Left lung (tissue), 10 donors: ENCODE measurements around the gene KATNAL2. TPM values are rescaled to one million over a fixed set of nuclear protein-coding genes. Genes with fewer than 3 reads are reported as not detected.

Source experiments
- ATAC-seq: fragments of 200-7000 bp; cut with Tn5 transposase; one replicate; pipeline ENCODE4 v1.9.1; 2020; ENCODE audit warnings: moderate library complexity
- DNase-seq, 4 donors: peaks; one replicate each; pipeline ENCODE4 v3.0.0-alpha.2; 2013 to 2020
- H3K27ac ChIP-seq, 2 donors: fragments of 200-600 bp; sonication (generic) in 1 of 2; one replicate each; pipeline versions ENCODE4 v1.5.0 to v1.8.0; 2020 to 2021
- H3K27me3 ChIP-seq, 2 donors: fragments of 200-600 bp; sonication (generic) in 1 of 2; one replicate each; pipeline versions ENCODE4 v1.5.0 to v1.8.0; 2020 to 2021
- H3K36me3 ChIP-seq, 2 donors: fragments of 200-600 bp; sonication (generic) in 1 of 2; one replicate each; pipeline versions ENCODE4 v1.5.0 to v1.8.0; 2020 to 2021
- H3K4me1 ChIP-seq, 2 donors: fragments of 200-600 bp; one replicate each; pipeline ENCODE4 v1.8.0; 2021
- H3K4me3 ChIP-seq, 2 donors: fragments of 200-600 bp; sonication (generic) in 1 of 2; one replicate each; pipeline versions ENCODE4 v1.5.0 to v1.8.0; 2020 to 2021; ENCODE audit warnings: mild to moderate bottlenecking in 1 of 2
- H3K9me3 ChIP-seq, 2 donors: fragments of 200-600 bp; sonication (generic) in 1 of 2; one replicate each; pipeline versions ENCODE4 v1.5.0 to v1.8.0; 2020 to 2021
- CTCF ChIP-seq, 2 donors: fragments of 200-600 bp; sonication (generic) in 1 of 2; IDR thresholded peaks; one replicate each; pipeline versions ENCODE4 v1.5.0 to v1.8.0; 2021; ENCODE audit warnings: antibody characterized with exemption in 2 of 2
- intact Hi-C, 2 donors: fragments of 100-400 bp; cut with DNase I; formaldehyde crosslinking; loops; one replicate each; pipeline versions ENCODE4 v1.11.2 to v1.14.2; 2022
- polyA plus RNA-seq, 6 donors: library from polyadenylated mRNA; unstranded; fragments of 120-200 nt; gene quantifications; one replicate each; pipeline ENCODE4 v1.2.1, GENCODE V29; 2013; ENCODE audit not compliant: insufficient read length in 6 of 6
- total RNA-seq, 2 donors: library from RNA; stranded (reverse); fragmentation: NEBNext Ultra II Directional; extraction: Animal tissue kit (Norgen Biotek cat#: 25700); gene quantifications; one replicate each; pipeline ENCODE4 v1.2.1, GENCODE V29; 2021
- donor health status: DM: no; HTN: yes; CAD: no.
- donor health status: DM: no; HTN: no; CAD: no.

Gene KATNAL2
- total and polyA plus RNA-seq, 8 donors = 2.4 to 8.8 (median 6.9) TPM

GRCh38 chr18:47108373-47108772 lies 191.0 kb downstream of the KATNAL2 start:
- Histone ChIP-seq H3K36me3 (peaks cover 0 to 83% of the 10 kb centered on the region in 2 donors), H3K4me3 (no peak overlapping the region), H3K9me3 (no peaks in the 10 kb centered on the region), H3K4me1 (no peaks in the 10 kb centered on the region), H3K27me3 (no peaks in the 10 kb centered on the region), H3K27ac (no peak overlapping the region)
- intact Hi-C loops = no loop called here
- ATAC-seq (no peak), DNase-seq (no peak)
- no peak for TF ChIP-seq CTCF (IDR thresholded peaks at IDR 0.05)

- no peaks in the 10 kb centered on the region for H3K27me3 ChIP-seq
- no peaks in the 10 kb centered on the region for H3K4me1 ChIP-seq
- no peak for TF ChIP-seq CTCF (IDR thresholded peaks at IDR 0.05)
- H3K9me3 ChIP-seq = no peaks in the 10 kb centered on the region
- no peak overlapping the region for H3K4me3 ChIP-seq
- DNase-seq (no peak), ATAC-seq (no peak)
- no peak overlapping the region for H3K27ac ChIP-seq
- intact Hi-C loops = no loop called here
- H3K36me3 ChIP-seq = peaks cover 0 to 89% of the 10 kb centered on the region in 2 donors
Measured at GRCh38 chr18:47108998-47109405, 191.6 kb downstream of the KATNAL2 start.

GRCh38 chr18:47109720-47110119 lies 192.3 kb downstream of the KATNAL2 start:
- Histone ChIP-seq H3K4me3 (no peak overlapping the region), H3K4me1 (no peaks in the 10 kb centered on the region), H3K9me3 (no peaks in the 10 kb centered on the region), H3K27me3 (no peaks in the 10 kb centered on the region), H3K36me3 (peaks cover 0 to 89% of the 10 kb centered on the region in 2 donors), H3K27ac (no peak overlapping the region)
- intact Hi-C loops = no loop called here
- DNase-seq (no peak), ATAC-seq (no peak)
- no peak for TF ChIP-seq CTCF (IDR thresholded peaks at IDR 0.05)

GRCh38 chr18:47110492-47111274 lies 193.3 kb downstream of the KATNAL2 start:
- DNase-seq (no peak), ATAC-seq (no peak)
- Histone ChIP-seq H3K27me3 (no peaks in the 10 kb centered on the region), H3K9me3 (no peaks in the 10 kb centered on the region), H3K27ac (no peak overlapping the region), H3K4me1 (no peaks in the 10 kb centered on the region), H3K4me3 (no peak overlapping the region), H3K36me3 (peaks cover 0 to 95% of the 10 kb centered on the region in 2 donors)
- intact Hi-C loops = no loop called here
- TF ChIP-seq CTCF (IDR thresholded peaks at IDR 0.05) = no peak

GRCh38 chr18:47113796-47114540 lies 196.6 kb downstream of the KATNAL2 start:
- no peak for TF ChIP-seq CTCF (IDR thresholded peaks at IDR 0.05)
- Histone ChIP-seq H3K9me3 (no peaks in the 10 kb centered on the region), H3K27ac (no peak overlapping the region), H3K4me3 (no peak overlapping the region), H3K4me1 (no peaks in the 10 kb centered on the region), H3K27me3 (no peaks in the 10 kb centered on the region), H3K36me3 (peaks cover 0 to 65% of the 10 kb centered on the region in 2 donors)
- DNase-seq (no peak), ATAC-seq (no peak)
- intact Hi-C loops = no loop called here
